Erythroblast (primary cell): Measurements from ENCODE around the gene DRC7.

Experiments
- GATA1 ChIP-seq: IDR thresholded peaks from 2 replicates; pipeline ENCODE4 v1.6.1; 2011; ENCODE audit warnings: low read depth, mild to moderate bottlenecking, control low read depth, low read length, moderate library complexity
- POLR2A ChIP-seq: IDR thresholded peaks from 2 replicates; pipeline ENCODE4 v1.6.1; 2011; ENCODE audit warnings: mild to moderate bottlenecking, low read length

- TF ChIP-seq POLR2A (no peak), GATA1 (no peak)
Measured at GRCh38 chr16:57683636-57684545, 10.7 kb upstream of the DRC7 start.
